GM18909 (cell line): Measurements from ENCODE around the gene ABCD1.
"Not testable (repeated sequence)": the region's sequence is repeated elsewhere in the genome, so short reads cannot be mapped to it uniquely, and the experiment has no call there.

Experiments
- ATAC-seq: cut with Tn5 transposase; IDR thresholded peaks from one replicate; pipeline ENCODE4 v1.9.1; 2021; ENCODE audit warnings: mild to moderate bottlenecking; ENCODE audit not compliant: unreplicated experiment, poor library complexity

ABCD1 gene

GRCh38 chrX:153706799-153707198, 17.9 kb upstream of the ABCD1 start:
- no peak for ATAC-seq

- ATAC-seq: no peak
Measured at GRCh38 chrX:153707406-153707805, 17.2 kb upstream of the ABCD1 start.

GRCh38 chrX:153708415-153708814, 16.2 kb upstream of the ABCD1 start:
- ATAC-seq: no peak

- ATAC-seq: no peak
Measured at GRCh38 chrX:153709726-153710674, 14.7 kb upstream of the ABCD1 start.

GRCh38 chrX:153714256-153714655, 10.4 kb upstream of the ABCD1 start:
- no peak for ATAC-seq

GRCh38 chrX:153717445-153717844, 7.2 kb upstream of the ABCD1 start:
- ATAC-seq: no peak

- no peak for ATAC-seq
Measured at GRCh38 chrX:153719238-153719637, 5.4 kb upstream of the ABCD1 start.

GRCh38 chrX:153719701-153720100, 5.0 kb upstream of the ABCD1 start:
- no peak for ATAC-seq

GRCh38 chrX:153722704-153723350, 1.8 kb upstream of the ABCD1 start:
- ATAC-seq: no peak

- ATAC-seq: peak; percentile 36
Measured at GRCh38 chrX:153723351-153724251, 1.1 kb upstream of the ABCD1 start.

- ATAC-seq: peak; percentile 3
Measured at GRCh38 chrX:153725039-153725831, 579 bp downstream of the ABCD1 start.

GRCh38 chrX:153725832-153726285, 1.2 kb downstream of the ABCD1 start:
- no peak for ATAC-seq

- ATAC-seq: peak; percentile 54
Measured at GRCh38 chrX:153726286-153727122, 1.8 kb downstream of the ABCD1 start.

- no peak for ATAC-seq
Measured at GRCh38 chrX:153727123-153727931, 2.7 kb downstream of the ABCD1 start.

- ATAC-seq: no peak
Measured at GRCh38 chrX:153728095-153728494, 3.4 kb downstream of the ABCD1 start.

GRCh38 chrX:153728951-153729631, 4.4 kb downstream of the ABCD1 start:
- ATAC-seq: no peak

- ATAC-seq: not testable (repeated sequence)
Measured at GRCh38 chrX:153730115-153730514, 5.5 kb downstream of the ABCD1 start.
